Epithelial cell of esophagus (primary cell): ENCODE measurements around the gene TFB2M.
A peak's percentile ranks its signal among the peaks of the same experiment; 100 is the strongest.

Source experiments
- DNase-seq: peaks from one replicate; pipeline ENCODE4 v3.0.0; 2010; ENCODE audit warnings: low read depth
- H3K4me3 ChIP-seq: 2 replicates; pipeline ENCODE4 v1.5.1; 2011; ENCODE audit warnings: mild to moderate bottlenecking, low read length, control low read depth
- TF ChIP-seq, protein P1 (sequence below): IDR thresholded peaks from 2 replicates; pipeline ENCODE4 v1.5.1; 2011; ENCODE audit warnings: low read depth, mild to moderate bottlenecking, low read length, control low read depth, inconsistent platforms; ENCODE audit not compliant: insufficient read depth; ENCODE audit errors: missing control alignments

Gene TFB2M

DNA sequence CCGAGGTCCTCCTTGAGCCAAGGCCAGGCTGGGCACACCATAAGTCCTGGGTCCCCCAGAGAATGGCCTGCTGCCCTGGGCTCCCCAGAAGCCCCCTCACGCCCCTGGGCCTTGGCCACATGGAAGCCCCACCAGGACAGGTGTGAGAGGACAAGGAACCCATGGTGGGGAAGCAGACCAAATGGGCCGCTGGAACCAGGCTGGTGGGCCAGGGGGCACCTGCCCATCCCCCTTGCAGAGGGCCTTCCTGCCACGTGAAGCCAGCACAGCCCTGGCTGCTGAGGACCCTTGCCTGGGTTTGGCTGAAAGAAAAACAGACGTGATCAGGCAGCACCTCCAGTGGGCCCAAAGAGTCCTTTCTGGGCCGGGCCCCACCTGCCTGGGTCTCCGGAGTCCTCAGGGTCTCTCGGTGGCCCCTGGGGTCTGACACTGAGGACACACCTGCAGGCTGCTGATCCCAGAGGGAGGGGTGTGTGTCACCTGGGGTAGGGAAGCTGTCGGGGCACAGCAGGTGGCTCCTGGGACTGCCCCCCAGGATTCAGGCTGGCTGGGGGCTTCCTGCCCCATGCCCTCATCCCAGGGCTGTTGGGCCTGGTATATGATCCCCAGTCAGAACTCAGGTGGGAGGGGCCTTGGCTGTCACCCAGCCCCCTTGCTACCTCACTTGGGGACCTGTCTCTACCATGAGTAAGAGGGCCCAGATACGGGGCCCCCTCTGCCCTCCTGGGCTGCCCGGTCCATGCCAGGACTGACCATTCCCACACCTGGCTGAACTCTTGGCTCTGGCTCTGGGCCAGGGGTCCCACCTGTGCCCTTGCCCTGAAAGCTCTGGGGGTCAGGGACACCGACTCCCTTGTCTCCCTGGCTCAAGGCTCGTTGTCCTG is 55.7 kb downstream of the TFB2M start:
- DNase-seq = no peak
- TF ChIP-seq, protein P1, sequence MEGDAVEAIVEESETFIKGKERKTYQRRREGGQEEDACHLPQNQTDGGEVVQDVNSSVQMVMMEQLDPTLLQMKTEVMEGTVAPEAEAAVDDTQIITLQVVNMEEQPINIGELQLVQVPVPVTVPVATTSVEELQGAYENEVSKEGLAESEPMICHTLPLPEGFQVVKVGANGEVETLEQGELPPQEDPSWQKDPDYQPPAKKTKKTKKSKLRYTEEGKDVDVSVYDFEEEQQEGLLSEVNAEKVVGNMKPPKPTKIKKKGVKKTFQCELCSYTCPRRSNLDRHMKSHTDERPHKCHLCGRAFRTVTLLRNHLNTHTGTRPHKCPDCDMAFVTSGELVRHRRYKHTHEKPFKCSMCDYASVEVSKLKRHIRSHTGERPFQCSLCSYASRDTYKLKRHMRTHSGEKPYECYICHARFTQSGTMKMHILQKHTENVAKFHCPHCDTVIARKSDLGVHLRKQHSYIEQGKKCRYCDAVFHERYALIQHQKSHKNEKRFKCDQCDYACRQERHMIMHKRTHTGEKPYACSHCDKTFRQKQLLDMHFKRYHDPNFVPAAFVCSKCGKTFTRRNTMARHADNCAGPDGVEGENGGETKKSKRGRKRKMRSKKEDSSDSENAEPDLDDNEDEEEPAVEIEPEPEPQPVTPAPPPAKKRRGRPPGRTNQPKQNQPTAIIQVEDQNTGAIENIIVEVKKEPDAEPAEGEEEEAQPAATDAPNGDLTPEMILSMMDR = no peak
- H3K4me3 ChIP-seq = no peak overlapping the region

DNA sequence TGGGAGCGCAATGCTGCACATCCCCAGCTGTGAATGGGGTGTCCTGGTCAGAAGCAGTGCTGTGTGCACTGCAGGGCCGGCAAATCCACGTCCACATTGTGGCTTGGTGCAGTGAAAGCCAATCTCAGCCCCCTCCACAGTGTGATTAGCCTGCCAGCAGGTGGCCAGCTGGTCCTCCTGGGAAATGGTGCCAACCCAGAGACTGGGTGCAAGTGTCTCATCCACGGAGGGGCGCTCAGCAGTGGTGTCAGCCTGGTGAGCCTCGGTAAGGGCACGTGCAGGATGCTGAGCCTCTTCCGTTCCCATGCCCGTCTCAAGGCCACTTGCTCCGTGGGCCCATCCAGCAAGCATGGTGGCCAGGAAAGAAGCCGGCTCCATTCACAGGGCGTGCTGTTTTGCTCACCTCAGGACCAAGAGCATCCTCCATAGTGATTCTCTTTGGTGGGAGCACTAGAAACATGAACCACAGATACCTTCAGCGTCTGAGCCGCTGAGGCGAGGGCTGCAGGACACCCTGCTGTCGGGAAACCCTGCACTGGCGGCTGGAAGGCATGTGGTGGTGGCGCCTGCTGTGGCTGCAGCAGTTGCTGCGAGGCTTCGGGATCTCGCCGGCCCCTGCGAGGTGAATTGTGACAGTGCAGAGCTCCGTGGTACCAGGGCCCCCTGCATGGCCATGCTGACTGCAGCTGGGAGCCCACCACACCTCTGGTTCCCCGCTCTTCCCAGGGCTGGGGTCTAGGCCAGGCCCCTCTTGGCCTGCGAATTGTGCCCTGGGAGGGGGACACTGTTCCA is 57.0 kb downstream of the TFB2M start:
- TF ChIP-seq, protein P1 = no peak
- H3K4me3 ChIP-seq = no peak overlapping the region
- DNase-seq = no peak

DNA sequence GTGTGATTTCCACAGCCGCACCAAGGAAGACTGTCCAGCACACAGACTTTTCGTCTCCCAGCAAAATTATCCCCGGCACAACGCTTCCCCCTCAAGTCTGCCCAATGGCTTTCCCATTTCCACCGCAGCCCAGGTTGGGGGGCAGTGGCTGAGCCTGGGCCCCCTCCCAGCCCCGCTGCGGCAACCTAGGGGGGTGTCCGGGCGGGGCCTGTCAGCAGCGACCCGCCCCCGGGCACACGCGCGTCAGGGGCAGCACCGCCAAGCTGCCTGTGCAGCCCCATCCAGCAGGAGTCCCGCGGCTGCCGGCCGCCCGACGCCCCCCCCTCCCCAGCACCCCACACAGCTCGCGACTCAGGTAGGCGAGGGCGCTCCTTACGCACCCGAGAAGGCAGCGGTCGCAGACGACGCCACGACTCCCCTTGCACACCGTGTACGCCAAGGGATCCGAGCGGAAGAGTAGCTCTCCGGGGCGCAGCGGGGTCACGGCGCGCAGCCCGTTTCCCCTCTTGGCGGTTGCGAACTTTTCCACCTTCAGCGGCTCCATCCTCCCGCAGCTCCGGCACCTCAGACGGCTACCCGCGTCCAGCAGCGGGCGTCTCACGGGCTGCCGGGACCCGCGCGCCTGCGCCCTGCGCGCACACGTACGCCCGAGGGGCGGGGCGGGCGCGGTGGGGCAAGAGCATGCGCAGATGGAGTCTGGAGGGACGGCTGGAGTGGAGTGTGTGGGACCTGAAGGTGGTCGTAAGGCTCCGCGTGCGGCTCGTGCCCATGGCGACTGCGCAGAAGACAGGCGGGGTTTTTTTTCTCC is 59.2 kb downstream of the TFB2M start, which contains the start of gene SMYD3:
SMYD3 (minus strand) TSS at position 606 of the 808 bp plus-strand sequence.
- TF ChIP-seq, protein P1 = no peak
- DNase-seq = peak; percentile 71
- peak within 1 kb of the TSS; percentile 79 for H3K4me3 ChIP-seq

DNA sequence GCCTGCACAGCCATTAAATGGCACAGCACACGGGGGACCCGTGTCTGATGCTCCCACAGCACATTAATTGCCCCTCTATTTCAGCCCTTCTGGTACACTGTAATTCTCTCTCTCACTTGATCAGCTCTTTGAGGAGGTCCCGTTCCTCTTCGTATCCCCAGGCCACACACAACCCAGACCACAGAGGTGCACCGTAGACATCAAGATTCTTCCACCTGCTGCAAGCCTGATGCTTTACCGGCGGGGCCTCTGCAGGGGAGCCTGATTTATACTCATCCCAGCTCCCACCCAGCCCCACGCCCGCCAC is 59.7 kb downstream of the TFB2M start:
- H3K4me3 ChIP-seq = peak overlapping the region; percentile 79
- TF ChIP-seq, protein P1 = no peak
- DNase-seq = no peak

DNA sequence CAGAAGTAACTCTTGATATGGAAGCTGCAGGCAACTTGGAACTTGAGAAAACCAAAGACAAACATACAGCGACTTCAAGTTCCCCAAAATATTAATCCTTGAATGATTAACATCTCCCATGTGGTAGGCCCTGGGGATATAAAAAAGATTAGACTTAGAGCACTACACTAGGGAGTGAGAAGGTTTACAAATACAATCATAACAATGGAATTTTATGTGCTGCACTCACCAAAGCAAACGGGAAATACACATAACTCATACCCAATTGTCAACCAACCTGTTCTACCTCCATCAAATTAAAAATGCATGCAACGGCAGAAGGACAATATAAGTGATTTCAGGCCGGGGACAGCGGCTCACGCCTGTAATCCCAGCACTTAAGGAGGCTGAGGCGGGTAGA is 62.7 kb downstream of the TFB2M start:
- TF ChIP-seq, protein P1 = no peak
- DNase-seq = peak; percentile 93
- H3K4me3 ChIP-seq = no peak overlapping the region

DNA sequence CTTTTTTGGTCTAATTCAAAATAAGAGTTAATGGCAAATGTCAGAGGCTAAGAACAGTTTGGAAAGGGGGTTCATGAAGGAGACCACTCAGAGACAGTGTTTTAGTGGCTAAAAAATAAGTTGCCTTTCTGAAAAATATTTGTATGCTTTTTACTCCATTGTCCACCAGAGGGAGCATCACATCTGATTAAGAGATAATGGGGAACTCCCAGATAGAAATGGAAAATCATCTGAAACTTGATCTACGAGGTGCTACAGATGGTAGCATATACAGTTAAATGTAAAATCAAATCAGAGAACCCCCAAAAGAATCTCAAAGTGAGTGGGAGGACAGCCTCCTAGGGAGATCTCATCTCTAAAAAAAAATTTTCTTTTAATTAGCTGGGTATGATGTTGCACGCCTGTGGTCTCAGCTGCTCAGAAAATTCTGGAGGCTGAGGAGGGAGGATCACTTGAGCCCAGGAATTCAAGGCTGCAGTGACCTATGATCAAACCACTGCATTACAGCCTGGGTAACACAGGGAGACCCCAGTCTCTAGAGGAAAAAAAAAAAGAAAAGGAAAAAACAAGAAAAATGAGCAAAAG is 68.6 kb downstream of the TFB2M start:
- DNase-seq = peak; percentile 79
- H3K4me3 ChIP-seq = no peak overlapping the region
- TF ChIP-seq, protein P1 = peak; percentile 62
